AG04449 (cell line): ENCODE measurements around the gene TMEM116.

Experiments used
- CTCF ChIA-PET: fragments of 350-600 bp; formaldehyde crosslinking; extraction: SDS; loops from one replicate; lab custom pipeline; 2021; ENCODE audit warnings: antibody characterized with exemption; lab: Yijun Ruan, JAX
- POLR2A ChIA-PET: fragments of 400-600, 350-600 bp; formaldehyde crosslinking; extraction: SDS; loops from one replicate; lab custom pipeline; 2020; ENCODE audit warnings: antibody characterized with exemption, inconsistent platforms; lab: Yijun Ruan, JAX
- DNase-seq: peaks from one replicate; pipeline ENCODE4 v3.0.0-alpha.2; 2010; ENCODE audit warnings: low read depth, low spot score
- H3K4me3 ChIP-seq: 2 replicates; pipeline ENCODE4 v1.5.1; 2011; ENCODE audit warnings: low read depth, mild to moderate bottlenecking, control low read depth, low read length
- CTCF ChIP-seq: IDR thresholded peaks from one replicate; pipeline ENCODE4 v1.5.1; 2011; ENCODE audit warnings: mild to moderate bottlenecking, moderate library complexity, low read length, control low read depth, inconsistent platforms; ENCODE audit not compliant: insufficient read depth; ENCODE audit errors: missing control alignments

The TMEM116 gene

GRCh38 chr12:112032292-112032691 lies 19.3 kb upstream of the TMEM116 start:
- H3K4me3 ChIP-seq, result no peak overlapping the region
- TF ChIP-seq CTCF, result no peak
- no peak for DNase-seq
- ChIA-PET CTCF (no interaction called here), POLR2A (no interaction called here)

- H3K4me3 ChIP-seq, result no peak overlapping the region
- ChIA-PET POLR2A (no interaction called here), CTCF (interaction anchor here (0.8 kb wide), 1 partner anchor 9 kb away, joined by 4 read pairs; no protein-coding TSS in a partner anchor)
- TF ChIP-seq CTCF, result no peak
- no peak for DNase-seq
Observed at GRCh38 chr12:112031472-112031871, 18.5 kb upstream of the TMEM116 start.

DNA sequence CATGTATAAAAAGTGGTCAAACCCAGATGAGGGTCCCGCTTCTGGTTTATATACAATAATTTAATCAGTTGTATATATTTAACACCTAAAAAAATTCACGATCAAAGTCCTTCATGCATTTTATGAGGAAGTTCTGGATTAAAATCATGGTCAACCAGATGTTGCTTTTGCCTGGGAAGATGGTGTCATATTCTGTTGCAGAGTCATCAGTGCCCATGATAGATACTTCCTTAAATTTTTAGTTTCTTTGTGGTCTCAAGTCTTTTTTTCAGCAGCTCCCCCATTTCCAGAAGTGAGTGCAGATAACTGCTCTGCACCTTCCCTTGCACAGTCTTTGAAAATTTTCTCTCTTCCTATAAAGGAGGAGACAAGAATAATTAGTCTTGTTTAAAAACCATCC lies 16.3 kb upstream of the TMEM116 start:
- POLR2A ChIA-PET, result no interaction called here
- H3K4me3 ChIP-seq, result no peak overlapping the region
- no peak for DNase-seq
- no peak for TF ChIP-seq CTCF
- CTCF ChIA-PET, result no interaction called here

- DNase-seq, result no peak
- ChIA-PET CTCF (interaction anchor here (1.4 to 1.9 kb wide), 2 partner anchors 12 to 24 kb away, joined by 3 to 5 read pairs; partner anchors contain the start of gene ERP29), POLR2A (no interaction called here)
- no peak overlapping the region for H3K4me3 ChIP-seq
- TF ChIP-seq CTCF, result no peak
Observed at GRCh38 chr12:112025808-112026375, 12.9 kb upstream of the TMEM116 start.

DNA sequence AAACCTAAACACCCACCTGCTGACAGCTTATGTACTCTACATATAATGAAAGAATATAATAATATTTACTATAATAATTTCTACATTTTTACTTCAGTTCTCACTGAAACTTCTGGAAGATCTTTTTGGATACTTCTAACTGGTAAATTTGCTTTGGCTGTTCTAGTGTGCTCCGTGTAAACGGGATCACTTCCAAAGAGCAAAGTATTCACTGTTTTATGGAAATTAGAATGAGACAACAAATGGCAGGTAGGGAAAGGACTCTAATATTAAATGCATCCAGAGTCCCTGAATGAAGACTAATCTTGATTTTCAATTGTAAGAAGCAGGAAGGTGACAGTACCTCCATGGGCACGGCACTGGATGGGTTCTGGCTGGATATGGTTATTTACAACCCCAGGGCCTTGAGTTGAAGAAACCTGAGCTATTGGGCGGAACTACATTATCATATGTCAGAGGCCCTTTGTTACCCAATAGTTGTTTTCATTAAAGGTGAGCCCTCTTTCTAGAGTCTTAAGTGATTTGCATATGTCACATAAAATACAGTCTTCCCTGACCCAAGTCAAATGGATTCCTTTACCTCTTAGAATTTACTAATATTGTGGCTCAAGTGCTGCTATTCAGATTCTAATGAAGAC lies 10.9 kb upstream of the TMEM116 start:
- CTCF ChIA-PET, result interaction anchor here (0.6 to 2.5 kb wide), 4 partner anchors 10 to 174 kb away, joined by 3 to 13 read pairs (median 4); partner anchors contain the start of genes ERP29 and TMEM116
- DNase-seq, result no peak
- H3K4me3 ChIP-seq, result no peak overlapping the region
- POLR2A ChIA-PET, result no interaction called here
- no peak for TF ChIP-seq CTCF

DNA sequence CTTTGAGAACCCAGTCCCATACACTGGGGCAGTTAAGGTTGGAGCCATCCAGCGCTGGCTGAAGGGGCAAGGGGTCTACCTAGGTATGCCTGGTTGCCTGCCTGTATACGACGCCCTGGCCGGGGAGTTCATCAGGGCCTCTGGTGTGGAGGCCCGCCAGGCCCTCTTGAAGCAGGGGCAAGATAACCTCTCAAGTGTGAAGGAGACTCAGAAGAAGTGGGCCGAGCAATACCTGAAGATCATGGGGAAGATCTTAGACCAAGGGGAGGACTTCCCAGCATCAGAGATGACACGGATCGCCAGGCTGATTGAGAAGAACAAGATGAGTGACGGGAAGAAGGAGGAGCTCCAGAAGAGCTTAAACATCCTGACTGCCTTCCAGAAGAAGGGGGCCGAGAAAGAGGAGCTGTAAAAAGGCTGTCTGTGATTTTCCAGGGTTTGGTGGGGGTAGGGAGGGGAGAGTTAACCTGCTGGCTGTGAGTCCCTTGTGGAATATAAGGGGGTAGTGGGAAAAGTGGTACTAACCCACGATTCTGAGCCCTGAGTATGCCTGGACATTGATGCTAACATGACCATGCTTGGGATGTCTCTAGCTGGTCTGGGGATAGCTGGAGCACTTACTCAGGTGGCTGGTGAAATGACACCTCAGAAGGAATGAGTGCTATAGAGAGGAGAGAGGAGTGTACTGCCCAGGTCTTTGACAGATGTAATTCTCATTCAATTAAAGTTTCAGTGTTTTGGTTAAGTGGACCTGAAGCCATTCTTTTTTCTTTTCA lies 9.5 kb upstream of the TMEM116 start:
- POLR2A ChIA-PET, result interaction anchor here (1.2 kb wide), 1 partner anchor 10 kb away, joined by 4 read pairs; the partner anchor contains the start of genes ERP29 and TMEM116
- DNase-seq, result no peak
- no peak for TF ChIP-seq CTCF
- CTCF ChIA-PET, result interaction anchor here (1.5 to 2.5 kb wide), 2 partner anchors 9 kb away, joined by 4 to 13 read pairs; partner anchors contain the start of genes ERP29 and TMEM116
- no peak overlapping the region for H3K4me3 ChIP-seq
